HTERT RPE-1 (cell line): Measurements from ENCODE around the gene TAAR9.

Experiments used
- in situ Hi-C: fragments of 300-500 bp; cut with MboI; formaldehyde crosslinking; loops from 4 replicates; pipeline ENCODE4 v1.14.3; 2020; ENCODE audit warnings: low sequenced_read_pairs

The TAAR9 gene, protein sequence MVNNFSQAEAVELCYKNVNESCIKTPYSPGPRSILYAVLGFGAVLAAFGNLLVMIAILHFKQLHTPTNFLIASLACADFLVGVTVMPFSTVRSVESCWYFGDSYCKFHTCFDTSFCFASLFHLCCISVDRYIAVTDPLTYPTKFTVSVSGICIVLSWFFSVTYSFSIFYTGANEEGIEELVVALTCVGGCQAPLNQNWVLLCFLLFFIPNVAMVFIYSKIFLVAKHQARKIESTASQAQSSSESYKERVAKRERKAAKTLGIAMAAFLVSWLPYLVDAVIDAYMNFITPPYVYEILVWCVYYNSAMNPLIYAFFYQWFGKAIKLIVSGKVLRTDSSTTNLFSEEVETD

DNA sequence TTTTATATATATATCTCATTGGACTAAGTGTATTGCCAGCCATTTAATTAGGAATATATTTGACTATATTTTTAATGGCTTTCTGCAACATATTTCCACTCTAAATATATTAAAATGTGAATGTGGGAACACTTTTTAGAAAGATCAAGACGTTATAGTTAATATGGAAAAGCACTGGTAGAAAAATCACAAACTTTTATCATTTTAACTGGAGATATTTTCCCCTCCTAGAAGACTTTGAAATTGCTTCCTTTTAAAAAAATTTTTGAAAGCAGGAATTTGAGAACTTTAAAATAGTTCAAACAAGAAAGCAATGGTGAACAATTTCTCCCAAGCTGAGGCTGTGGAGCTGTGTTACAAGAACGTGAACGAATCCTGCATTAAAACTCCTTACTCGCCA, at the start of gene TAAR9:
Gene TAAR9 (plus strand): TSS at position 301 of the 400 bp plus-strand sequence. CDS start 13 bp downstream, at position 314.
- in situ Hi-C loops = no loop called here

GRCh38 chr6:132489376-132489775, 48.7 kb upstream of the TAAR9 start:
- in situ Hi-C loops = loop anchor here (25.0 kb wide), 1 partner anchor 202 kb away; no protein-coding TSS in a partner anchor

DNA sequence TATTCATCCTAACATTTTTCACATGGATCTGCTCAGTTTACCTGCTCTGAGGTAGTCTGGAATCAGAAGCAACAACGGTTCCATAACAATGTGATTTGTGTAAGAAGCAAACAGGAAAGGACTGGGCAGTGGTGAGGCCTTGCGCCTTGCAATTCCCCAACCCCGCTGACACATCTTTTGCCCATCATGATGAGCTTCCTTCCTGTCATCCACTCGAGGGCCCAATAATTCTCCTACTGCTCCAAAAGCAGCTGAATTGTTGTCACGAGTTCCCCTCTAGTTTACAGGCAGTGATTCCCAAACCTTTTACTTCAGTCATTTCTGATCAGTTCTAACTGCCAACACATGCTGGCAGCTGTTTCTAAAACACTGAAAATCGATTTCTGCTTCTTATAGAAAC, 48.1 kb upstream of the TAAR9 start:
- in situ Hi-C loops = loop anchor here (25.0 kb wide), 1 partner anchor 203 kb away; no protein-coding TSS in a partner anchor

DNA sequence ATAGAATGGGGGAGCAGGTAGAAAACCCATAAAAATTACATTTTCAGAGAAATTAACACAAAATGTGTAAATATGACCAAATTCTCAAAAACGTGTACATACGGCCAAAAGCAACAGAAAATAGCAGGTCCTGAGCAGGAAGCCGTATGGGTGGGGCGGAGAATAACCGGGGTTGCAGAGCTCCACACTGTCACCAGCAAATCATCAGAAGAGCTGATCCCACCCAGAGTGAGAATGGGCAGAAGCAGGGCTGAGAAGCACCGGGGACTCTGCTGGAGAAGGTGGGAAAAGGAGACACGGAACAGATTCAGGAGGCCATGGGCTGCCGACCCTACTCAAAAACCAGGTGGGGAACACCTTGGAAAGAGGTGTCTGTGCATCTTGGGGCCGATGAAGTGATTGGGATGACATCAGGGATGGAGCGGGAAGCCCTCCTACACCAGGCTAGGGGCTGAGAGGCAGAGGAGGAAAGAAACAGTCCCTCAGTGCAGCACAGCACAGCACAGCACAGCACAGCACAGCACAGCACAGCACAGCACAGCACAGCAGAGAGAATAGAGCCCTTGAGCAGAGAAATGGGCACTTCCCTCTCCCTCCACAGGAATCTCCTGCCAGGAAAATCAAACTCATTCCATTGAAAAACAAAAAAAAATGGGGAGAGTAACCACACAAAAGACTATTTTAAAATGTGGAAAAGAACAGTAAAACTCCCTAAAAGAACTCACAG, 47.4 kb upstream of the TAAR9 start:
- in situ Hi-C loops = loop anchor here (25.0 kb wide), 1 partner anchor 203 kb away; no protein-coding TSS in a partner anchor

DNA sequence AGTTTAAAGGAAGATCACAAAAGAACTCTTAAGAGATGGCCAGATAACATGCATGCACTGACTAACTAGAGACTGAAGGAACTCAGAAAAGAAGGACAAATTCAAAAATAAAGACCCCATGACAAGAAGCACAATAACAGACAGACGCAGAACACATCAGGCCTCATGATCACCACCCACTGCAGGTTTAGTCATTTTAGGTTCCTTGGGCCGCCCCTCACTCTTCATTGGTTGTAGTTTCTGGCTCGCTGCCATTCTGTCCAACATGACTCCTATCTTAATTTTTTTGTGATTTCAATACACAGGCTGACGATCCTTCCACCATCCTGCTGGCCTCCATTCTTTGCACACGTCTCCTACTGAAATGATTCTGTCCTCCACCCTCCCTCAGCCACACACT, 46.8 kb upstream of the TAAR9 start:
- in situ Hi-C loops = loop anchor here (25.0 kb wide), 1 partner anchor 204 kb away; no protein-coding TSS in a partner anchor

GRCh38 chr6:132491881-132492280, 46.2 kb upstream of the TAAR9 start:
- in situ Hi-C loops = loop anchor here (25.0 kb wide), 1 partner anchor 205 kb away; no protein-coding TSS in a partner anchor

DNA sequence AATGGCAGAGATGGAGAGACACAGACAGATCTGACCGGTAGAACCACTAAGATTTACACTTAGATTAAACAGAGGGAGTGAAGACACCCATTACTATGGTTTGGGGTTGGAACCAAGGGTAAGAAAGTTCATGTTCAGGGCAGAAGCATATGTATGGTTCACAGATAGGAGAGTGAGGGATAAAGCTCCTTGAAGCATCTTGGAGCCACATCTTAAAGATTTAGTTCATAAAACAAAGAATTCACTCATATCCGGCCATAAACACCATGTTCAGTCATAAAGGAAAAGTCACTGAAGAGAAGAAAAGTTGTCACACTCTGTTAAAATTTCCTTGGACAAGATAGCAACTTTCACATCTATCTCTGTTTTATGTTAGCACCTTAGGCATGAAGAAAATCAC, 43.1 kb upstream of the TAAR9 start:
- in situ Hi-C loops = loop anchor here (25.0 kb wide), 1 partner anchor 208 kb away; no protein-coding TSS in a partner anchor

DNA sequence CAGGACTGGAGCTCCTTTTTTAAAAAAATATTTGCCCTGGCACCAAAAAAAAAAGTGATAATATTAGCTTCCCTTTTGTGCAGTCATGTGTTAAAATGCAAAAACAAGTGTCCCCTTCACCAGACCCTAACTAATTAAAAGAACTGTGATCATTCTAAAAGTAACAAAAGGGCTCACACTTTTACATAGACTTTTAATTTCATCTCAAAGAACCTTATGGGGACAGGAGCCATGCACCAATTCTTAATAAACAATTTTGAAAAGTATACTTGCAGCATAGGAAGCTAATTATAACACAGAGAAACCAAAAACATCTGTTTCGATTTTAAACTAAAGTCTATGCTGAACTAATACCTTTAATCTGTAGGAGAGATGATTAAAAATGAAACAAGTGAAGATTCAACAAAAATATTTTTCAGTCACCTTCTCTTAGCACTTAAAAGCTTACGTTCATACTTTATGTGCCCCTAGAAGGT, 42.4 kb upstream of the TAAR9 start:
- in situ Hi-C loops = loop anchor here (25.0 kb wide), 1 partner anchor 208 kb away; no protein-coding TSS in a partner anchor

DNA sequence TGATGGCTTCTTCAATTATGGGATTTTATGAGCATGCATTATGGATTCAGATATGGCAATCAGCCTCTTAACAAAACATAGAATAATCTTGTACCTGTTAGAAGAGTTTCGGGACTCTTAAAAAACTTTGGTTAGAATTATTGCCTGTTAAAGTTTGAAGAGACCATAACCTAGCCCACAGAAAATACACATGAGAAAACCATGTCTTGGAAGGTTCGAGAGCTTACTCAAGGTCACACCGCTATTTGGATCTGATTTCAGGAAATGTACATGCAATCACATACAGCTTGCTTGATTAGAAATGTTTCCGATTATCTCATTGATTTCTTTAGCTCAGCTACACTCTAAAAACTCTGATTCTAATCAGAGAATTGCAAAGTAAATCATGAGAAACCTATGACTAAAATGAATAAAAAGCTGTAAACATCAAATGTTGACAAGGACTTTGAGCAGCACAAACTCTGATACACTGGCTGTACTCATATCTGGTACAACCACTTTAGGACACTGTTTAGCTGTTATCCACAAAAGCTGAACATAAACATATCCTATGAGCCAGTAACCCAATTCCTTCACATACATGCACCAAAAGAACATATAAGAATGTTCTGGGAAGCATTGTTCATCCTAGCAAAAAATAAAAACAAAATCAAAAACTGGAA, 41.4 kb upstream of the TAAR9 start:
- in situ Hi-C loops = loop anchor here (25.0 kb wide), 1 partner anchor 209 kb away; no protein-coding TSS in a partner anchor

- in situ Hi-C loops = loop anchor here (25.0 kb wide), 1 partner anchor 211 kb away; no protein-coding TSS in a partner anchor
Observed at GRCh38 chr6:132498638-132499037, 39.4 kb upstream of the TAAR9 start.

GRCh38 chr6:132499757-132500156, 38.3 kb upstream of the TAAR9 start:
- in situ Hi-C loops = loop anchor here (25.0 kb wide), 1 partner anchor 212 kb away; no protein-coding TSS in a partner anchor

DNA sequence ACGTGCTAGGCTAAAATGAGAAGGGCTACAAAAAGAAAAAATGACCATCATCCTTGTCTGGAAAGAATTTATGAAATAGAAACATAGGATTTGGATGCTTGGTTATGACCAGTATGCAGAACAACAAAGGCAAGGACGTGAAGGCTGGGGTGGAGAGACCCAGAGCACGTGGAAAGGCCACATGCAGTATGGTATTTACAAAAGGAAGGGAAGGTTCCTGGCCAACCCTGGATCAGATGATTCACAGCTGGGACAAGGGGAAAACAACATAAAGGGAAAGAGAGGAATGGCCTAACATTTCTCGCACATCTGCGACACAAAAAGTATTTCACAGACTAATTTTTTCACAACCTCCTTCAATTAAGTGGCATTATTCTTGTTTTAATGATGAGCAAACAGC, 33.3 kb upstream of the TAAR9 start:
- in situ Hi-C loops = no loop called here

DNA sequence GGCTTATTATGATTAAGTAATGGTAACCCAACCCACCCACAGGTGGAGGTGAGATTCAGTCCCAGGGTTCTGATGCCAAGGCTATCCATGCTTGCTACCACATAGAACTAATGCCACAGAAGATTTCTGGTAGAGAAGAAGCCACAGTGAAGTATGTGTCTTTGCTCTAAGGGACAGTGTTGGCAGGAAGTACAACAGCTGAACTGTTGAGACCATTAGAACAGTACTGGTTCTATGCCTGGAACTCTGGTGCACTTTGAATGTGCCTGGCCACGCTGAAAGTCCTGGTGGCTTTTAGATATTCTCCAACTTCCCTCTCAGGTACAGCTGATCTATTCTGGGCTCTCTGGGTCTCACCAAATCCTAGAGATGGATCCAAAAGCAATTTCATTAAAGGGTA, 32.9 kb upstream of the TAAR9 start:
- in situ Hi-C loops = no loop called here

DNA sequence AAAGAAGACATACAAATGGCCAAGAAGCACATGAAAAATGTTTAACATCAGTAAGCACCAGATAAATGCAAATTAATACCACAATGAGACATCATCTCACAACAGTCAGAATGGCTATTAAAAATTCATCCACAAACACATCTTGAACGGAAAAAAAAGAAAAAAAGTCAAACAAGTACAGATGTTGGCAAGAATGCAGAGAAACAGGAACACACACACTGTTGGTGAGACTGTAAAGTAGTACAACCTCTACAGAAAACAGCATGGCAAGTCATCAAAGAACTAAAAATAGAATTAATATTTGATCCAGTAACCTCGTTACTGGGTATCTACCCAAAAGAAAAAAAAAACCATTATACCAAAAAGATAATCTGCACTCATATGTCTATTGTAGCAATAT, 31.6 kb upstream of the TAAR9 start:
- in situ Hi-C loops = no loop called here

- in situ Hi-C loops = no loop called here
Observed at GRCh38 chr6:132506869-132507808, 30.9 kb upstream of the TAAR9 start.

DNA sequence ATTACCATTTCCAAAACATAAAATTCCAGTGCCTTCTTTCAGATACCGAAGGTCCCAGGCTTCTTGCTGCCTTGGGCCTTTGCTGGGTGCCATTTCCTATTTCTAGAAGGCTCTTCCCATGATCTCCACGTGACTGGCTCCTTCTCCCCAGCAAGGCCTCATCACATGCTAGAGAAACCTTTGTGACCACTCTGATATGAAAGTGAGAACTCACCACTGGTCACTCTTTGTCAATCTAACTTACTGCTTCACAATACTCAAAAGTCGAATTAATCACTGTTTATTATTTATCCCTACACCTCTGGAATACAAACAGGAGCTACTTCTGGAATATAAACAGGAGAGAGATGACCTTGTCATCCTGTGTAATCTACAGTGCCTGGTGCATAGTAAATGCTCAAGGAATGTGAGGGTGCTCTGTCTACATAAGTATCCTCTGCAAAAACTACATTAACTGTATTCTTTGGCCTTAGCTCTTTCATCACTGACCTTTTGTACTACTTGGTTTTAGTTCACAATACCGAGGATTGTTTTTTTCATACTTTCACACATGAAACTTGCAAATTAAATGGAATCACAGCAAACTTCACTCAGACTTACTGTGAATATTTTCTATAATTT, 26.8 kb upstream of the TAAR9 start:
- in situ Hi-C loops = no loop called here

GRCh38 chr6:132511831-132512220, 26.3 kb upstream of the TAAR9 start:
- in situ Hi-C loops = no loop called here

- in situ Hi-C loops = no loop called here
Observed at GRCh38 chr6:132512342-132512637, 25.8 kb upstream of the TAAR9 start.
